Stimulated activated CD4-positive, alpha-beta T cell treated with anti-CD3 and anti-CD28 coated beads, Interleukin-1b, Interleukin-23, amount 100 ng/mL, for 48 hours (primary cell): ENCODE data around the gene MYO7A.

Source experiments
- DNase-seq: peaks from one replicate; pipeline ENCODE4 v3.0.0-alpha.2; 2020

Gene MYO7A

DNA sequence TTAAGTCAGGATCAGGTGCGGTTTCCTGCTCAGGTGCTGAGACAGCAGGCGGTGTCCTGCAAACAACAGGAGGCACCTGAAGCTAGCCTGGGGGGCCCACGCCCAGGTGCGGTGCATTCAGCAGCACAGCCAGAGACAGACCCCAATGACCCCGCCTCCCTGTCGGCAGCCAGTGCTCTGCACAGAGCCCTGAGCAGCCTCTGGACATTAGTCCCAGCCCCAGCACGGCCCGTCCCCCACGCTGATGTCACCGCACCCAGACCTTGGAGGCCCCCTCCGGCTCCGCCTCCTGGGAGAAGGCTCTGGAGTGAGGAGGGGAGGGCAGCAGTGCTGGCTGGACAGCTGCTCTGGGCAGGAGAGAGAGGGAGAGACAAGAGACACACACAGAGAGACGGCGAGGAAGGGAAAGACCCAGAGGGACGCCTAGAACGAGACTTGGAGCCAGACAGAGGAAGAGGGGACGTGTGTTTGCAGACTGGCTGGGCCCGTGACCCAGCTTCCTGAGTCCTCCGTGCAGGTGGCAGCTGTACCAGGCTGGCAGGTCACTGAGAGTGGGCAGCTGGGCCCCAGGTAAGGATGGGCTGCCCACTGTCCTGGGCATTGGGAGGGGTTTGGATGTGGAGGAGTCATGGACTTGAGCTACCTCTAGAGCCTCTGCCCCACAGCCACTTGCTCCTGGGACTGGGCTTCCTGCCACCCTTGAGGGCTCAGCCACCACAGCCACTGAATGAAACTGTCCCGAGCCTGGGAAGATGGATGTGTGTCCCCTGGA lies at the start of gene MYO7A:
Gene MYO7A, plus strand, starts transcription at position 327 of the 772 bp plus-strand sequence. CDS start 2,389 bp downstream, outside the sequence.
- no peak for DNase-seq

DNA sequence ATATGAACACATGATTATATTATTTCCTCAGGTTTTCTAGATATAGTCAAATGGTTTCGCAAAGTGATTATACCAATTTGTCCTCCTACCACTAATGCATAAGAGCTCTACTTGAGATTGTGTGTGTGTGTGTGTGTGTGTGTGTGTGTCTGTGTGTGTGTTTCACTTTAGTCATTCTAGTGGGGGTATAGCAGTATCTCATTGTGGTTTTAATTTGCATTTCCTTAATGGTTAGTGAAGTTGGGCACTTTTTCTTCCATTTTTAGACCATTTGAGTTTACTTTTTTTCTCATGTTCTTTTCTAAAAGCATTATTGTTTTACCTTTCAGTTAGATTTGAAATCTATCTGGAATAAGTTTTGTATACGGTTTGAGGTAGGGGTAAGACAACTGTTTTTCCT lies 48.4 kb upstream of the MYO7A start:
- DNase-seq: no peak

DNA sequence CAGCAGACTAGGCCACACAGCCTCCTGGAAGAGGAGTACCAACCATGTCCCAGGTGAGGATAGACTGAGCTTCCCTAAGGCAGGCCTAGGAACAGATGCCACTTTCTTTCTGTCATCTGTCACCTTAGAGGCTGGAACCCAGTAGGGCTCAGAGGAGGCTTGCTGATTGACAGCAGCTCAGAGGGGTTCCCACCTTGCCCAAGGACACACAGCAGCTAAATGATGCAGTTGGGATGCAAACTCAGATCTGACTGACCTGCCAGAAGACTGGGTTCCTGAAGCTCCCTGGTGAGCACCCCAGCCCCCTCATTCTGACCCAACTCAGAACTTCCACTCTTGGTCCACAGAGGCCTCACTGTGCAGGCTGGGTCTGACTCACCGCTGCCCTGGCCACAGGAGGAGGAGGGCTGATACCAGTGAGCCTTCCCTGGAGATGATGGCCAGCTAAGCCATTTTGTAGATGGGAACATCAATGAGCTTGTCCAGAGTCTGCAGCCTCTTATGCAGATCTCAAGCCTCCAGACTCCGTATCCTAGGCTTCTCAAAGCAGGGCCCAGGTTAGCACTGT lies 47.3 kb upstream of the MYO7A start:
- DNase-seq: no peak

DNA sequence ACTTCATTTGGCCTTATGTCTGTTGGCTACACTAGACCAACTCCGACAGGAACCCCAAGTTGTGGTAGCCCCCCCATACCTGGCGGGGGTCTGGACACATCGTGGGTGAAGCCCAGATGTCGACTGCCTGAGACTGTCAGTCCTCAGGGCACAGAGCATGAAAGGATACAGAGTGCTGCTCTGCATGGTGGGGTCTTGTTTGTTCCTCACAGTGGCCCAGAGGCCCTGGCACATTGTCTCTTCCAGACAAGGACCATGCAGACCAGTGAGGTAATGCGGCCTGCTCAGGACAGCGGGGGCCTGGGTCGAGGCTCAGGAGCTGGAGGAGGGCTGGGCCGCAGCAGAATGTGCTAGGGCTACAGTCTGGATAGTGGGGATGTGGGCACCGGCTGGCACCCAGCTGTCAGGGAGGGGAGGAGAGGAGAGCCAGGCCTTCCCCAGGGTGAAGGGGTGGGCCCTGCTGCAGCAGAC lies 46.6 kb upstream of the MYO7A start:
- DNase-seq: no peak

DNA sequence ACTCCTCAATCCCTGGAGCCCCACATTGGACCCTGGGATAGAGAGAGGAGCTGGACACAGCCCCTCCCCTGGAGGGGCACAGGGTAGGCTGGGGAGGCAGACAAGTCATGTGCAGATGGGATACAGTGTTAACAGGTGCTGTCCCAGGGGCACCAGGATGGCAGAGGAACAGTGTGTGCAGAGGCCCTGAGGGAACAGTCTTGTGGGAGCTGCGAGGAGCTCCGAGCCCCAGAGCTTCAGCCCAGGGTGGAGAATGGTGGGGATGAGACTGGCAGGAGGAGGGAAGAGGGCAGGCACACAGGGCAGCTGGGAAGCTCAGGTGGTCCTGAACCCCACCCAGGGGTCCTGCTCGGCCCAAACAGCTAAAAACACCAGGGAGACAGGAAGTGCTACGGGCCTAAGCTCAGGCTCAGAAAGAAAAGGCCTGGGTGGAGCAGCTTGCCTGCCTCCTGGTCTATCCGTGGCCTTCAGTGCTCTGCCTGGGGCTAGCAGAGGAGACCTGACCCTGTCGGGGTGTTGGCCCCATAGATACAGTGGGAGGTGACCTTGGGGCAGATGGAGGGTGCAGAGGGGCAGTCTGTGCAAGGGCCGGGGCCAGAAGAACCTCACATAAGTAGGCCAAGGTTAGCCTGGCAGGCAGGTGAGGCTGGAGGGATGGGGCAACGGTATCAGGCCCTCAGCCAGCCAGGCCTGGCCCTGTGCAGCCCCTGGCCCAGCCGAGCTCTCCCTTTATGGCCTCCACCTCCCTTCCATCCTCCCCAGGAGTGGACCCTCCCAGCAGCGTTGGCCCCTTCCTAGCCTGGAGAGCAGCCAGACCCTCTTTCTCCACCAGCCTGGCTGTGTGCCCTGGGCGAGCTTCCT lies 45.8 kb upstream of the MYO7A start:
- DNase-seq: no peak

DNA sequence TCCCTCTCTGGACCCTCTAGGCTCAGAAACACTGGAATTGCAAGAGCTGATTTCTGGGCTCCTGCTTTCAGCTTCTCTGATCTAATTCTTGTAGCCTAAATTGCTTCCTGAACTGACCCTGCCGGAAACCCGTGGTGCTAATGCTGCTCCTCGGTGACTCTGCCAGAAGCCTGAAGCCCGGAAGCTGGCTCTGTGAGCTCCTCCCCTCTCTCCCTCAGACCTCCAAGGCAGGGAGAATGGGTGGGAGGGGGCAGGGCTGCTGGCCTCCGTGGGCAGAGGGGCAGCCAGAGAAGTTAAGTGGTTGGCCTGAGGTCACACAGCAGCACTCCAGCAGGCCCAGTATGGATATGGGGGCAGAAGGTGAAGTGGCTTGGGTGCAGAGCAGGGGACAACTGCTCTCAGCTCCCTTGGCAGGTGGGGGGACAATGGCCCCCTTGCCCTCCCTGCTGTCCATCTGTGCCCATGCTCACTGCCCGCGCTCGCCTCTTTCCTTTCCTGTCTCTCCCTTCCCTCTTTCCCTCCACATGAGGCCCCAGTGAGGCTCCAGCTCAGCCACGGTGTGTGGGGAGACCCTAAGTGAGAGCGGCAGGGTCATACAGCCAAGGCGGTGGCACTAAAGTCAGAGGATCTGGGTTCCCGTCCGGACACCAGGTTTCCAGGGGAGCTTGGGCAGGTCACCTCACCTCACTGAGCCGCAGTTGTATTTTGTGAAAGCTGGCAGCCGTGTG lies 45.0 kb upstream of the MYO7A start:
- DNase-seq: peak; percentile 58

DNA sequence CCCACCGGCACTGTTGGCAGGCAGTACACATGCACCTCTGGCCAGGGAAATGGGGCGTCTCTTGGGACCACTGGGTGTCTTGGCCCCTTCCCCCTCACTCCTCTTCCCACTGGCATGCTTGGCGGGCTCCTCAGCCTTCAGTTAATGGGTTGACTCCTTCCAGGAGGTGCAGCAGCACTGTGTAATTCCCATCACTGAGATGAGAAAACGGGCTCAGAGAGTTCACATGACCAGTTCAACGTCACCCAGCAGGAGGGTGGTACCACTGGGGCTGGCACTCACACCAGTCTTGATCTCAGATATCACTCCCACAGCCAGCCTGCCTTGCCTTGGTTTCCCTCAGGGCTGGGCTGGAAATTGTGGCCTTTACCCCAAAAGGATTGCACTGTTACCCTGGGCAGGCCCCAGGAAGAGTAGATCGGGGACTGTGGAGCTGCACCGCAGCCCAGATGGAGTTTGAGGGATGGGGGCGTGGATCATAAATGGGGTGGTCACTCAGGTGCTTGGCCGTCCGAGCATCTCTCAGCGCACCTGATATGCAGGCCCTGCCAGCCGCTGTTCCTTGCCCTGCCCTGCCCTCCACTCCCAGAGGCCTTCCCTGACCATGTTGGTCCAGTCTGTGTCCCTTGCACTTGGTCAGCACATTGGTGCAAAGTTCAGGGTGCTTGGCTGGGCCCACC lies 44.3 kb upstream of the MYO7A start:
- no peak for DNase-seq

DNA sequence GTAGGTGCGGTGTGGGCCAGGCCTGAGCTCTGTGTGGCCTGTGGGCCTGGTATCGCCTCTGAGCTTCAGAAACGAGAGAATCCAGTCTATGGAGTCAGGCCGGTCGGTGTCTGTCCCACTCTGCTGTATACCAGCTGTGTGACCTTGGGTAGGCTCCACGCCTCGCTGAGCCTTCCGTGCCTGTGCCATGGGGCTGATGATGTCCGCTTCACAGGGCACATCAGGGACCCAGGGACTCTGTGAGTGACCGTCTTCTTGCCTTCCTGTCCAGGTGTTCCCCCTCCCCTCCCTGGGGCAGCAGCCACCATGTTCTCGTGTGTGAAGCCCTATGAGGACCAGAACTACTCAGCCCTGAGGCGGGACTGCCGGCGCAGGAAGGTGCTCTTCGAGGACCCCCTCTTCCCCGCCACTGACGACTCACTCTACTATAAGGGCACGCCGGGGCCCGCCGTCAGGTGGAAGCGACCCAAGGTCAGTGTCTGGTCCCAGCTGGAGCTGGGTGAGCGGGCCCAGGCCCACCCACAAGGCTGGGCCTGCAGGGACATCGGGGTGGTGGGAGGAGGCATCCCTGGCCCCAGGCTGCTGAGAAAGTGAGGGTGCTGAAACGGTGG lies 43.4 kb upstream of the MYO7A start:
- no peak for DNase-seq

DNA sequence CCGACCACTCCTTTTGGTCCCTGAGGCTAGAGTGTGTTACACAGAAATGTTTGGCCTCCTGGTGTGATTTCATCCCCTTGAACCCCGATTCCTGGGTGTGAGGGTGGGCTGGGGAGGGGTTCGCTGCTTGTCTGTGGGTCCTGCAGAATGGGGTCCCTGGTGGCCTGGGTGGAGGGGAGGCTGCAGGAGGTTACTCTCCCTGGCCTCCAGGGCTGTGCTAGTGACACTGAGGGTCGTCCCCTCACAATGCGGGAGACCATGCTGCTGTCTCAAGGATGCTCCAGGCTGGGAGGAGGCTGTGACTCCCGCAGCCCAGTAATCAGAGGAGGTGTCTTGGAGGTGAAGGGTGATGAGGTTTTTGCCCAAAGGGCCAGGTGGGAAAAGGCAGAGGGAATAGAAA lies 42.4 kb upstream of the MYO7A start:
- DNase-seq: no peak

DNA sequence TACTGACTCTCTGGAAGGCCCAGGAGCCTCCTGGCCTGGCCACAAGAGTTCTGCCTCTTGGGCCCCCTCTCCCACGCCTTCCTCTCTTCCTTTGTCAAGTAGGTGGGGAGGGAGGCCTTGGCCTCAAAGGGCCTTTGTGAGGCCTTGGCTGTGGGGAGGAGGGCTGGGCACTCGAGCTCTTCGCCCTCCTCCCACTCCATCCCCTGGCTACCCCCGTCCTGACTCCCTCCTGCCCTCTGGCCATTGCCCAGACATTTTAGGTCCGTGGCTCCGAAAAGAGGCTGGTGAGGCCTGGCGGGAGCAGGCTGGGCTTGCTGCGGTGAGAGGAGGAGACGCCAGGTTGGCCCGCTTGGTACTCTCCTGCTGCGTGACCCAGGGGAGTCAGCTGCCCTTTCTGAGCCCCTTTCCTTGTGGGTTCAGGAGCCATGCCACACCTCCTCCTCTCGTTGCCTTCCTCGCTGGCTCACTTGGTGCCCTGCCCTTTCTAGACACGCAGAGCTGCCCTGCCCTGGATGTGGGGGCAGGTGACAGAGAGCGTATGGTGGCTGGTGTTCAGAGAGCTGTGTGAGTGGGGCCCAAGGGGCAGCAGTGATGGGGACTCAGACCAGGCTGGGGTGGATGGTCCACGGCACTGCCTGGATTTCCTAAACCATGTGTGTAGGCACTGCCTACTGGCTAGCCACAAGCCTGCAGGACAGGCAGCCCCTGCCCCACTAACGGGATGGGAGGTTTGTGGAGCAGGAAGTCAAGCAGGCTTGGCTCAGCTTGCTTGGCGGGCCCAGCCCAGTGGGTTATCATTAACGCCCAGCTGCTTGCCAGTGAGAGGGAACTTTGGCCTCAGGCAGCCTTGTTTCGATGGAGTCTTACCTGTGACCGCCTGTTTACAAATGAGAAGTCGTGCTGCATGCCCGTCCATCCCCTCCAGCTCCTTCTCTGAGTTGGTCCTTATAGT lies 41.2 kb upstream of the MYO7A start:
- DNase-seq: no peak

DNA sequence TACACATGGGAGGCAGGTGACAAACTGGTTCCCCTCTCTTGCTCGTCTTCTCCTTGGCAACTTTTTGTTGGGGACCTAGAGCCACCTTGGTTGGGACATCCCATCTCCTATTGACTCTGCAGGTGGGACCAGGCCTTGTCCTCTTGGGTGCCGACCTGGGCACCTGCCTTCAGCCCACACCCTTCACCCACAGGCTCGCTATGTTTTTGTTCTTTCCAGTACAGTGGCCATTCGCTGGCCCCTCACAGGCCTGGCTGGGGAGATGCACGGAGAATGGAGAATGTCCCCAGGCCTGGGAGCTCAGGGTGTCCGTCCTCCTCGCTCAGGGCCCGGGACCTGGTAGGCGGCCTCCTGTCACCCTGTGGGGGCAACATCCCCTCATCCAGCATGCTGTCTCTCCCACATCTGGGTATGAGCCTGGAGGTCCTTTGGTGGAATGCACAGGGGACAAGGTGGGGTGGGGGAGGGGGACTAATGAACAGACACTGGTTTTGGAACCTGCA lies 40.3 kb upstream of the MYO7A start:
- DNase-seq: no peak

DNA sequence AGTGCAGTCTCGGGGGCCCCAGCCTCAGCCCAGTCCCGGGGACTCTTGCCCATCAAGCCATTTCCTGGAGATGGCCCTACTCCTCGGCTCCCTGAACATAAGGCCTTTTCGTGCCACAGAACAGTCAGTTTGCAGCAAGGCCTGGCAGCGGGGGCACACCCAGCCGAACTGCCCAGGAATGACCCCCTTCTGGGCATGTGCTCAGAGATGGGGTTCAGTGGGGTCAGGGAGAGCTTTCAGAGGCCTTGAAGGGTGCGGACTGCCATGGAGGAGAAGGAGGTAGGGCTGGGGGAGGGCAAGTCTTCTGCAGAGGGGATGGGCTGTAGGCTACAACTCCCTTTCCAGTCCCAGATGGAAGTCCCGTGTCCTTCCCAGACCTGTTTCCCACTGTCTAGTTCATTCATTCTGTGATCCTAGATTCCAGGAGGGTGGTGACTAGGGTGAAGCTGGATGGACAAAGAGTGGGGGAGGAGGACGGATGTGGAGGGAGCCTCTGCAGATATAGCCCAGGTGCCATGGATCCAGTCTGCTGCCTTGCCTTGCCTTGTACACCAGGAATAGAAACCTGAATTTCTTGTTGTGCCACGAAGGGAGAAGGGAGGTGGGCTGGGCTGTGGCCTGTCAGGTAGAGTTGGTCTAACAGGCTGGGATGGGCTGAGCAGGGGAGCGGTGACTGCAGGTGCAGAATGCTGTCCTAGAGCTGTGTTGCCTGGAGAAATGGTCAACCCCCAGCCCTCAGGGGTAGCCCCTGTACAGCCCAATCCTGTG lies 39.6 kb upstream of the MYO7A start:
- DNase-seq: no peak

DNA sequence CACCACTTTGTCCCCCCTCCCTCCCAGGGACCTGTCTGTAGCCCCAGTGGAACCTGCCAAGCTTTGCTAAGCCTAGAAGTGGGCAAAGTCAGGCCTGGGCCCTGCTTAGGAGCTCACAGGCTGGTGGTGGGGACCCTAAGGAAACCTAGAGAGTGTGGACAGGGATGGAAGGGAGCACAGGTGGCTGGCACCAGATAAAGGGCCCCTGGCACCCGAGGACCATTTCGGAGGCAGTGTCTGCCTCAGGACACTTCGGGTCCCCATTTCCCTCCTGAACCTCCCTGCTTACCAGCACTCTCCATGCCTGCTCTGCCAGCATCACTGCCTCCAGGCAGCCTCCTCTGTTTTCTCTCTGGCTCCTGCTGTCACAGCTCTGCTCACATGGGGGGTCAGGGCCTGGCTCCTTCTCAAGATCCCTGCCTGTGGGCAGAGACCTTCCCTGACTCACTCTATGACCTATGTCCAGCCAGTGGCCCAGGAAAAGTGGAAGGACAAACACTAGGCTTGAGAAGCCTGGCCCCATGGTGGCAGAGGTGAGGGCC lies 39.0 kb upstream of the MYO7A start:
- DNase-seq: no peak

DNA sequence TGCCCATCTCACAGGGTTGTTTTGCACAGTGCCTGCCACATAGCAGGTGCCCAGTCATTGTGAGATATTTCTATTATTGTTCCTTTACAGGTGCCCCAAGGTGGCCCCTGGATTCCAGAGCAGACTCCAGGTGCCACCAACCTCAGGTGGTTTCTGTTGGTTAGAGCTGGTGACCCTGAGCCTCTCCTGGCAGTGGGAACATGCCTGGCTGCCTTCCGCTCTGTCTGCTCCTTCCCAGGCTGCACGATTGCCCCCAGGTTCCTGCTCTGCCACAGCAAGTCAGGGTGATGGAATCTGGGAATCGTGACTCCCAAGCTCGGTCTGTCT lies 38.0 kb upstream of the MYO7A start:
- DNase-seq: no peak

DNA sequence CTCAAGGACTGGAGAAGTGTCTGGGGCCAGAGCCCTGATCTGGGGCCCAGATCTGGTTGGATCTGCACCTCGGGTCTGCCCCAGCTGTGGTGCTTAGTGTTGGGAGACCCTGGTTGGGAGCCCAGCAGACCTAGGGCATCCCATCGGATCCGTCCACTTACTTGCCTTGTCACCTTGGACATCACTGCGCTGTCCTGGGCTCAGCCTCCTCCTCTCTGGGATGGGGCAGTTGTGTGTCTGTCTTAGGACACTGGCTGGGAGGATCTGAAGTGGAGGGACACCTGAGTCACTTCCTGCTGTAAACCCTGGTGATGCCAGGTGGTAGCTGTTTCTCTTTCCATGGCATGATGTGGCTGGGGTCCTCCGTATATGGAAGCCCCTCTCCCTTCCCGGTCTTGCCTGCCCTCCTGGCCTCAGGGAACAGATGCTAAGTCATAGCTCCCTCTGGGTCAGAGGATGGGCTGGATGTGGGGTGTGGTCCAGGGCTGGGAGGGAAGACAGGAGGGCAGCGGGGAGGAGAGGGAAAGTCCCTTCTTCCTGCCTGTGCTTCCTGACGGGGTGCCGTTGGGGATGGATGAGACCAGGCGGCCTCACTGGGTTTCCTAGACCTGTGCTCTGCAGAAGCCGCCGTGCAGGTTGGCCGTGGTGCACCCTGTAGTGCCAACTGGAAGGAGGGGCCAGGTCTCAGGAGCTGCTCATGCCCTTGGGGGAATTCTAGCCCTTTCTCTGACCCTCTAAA lies 37.5 kb upstream of the MYO7A start:
- no peak for DNase-seq

DNA sequence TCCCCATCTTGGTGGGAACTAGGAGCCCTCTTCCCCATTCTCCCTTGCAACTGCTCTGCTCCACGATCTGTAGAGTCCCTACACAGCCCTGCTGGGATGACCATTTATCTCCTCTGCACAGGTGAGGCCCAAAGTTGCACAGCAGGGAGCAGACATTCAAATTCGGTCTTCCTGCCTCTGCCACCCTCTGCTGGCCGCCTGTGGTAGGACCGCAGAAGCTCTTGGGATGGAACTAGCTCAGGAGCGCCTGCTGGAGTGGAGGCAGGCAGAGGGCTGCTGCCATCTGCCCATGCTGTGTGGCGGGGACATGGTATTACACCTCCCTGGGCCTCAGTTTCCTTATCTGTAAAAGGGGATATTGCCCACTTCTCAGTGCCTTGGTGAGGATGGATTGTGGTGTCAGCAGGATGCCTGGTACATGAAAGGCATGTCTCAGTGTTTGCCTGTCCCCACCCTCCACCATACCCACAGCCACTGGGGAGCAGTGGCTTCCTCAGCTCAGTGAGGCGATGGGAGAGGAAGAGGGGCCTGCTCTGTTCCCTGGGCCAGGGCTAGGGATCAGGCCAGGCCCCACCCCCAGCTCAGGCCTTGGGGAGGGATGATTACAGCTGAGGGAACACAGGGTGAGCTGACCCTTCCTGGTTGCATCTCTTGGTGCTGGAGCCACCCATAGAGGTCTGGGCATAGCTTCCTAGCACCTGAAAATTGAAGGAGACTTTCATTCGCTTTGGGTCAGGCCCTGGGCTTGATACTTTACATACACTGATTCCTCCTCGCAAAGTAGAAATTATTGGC lies 36.7 kb upstream of the MYO7A start:
- DNase-seq: peak; percentile 80

DNA sequence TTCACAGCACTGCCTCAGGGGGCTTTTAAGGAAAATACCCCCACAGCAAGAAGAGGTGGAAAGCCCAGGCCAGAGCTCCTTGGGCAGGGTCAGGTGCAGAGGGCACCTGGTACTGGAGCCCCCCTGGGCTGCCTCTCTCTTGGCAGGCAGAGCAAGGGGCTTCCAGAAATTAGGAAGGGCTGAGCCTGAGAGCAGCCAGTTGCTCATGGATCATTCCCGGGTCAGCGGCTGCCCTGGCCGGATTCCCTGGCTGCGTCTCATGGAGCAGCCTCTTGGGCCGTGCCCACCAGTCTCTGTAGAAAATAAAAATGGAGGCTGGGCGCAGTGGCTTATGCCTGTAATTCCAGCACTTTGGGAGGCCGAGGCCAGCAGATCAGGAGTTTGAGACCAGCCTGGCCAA lies 35.7 kb upstream of the MYO7A start:
- DNase-seq: no peak
